LNCAP (cell line): ENCODE data around the gene MRPL24.

Experiments used
- TF ChIP-seq, protein P1 (sequence below): fragments of 450-650 bp; IDR thresholded peaks from 2 replicates; pipeline ENCODE4 v1.5.1; 2017; ENCODE audit warnings: mild to moderate bottlenecking

Gene MRPL24

DNA sequence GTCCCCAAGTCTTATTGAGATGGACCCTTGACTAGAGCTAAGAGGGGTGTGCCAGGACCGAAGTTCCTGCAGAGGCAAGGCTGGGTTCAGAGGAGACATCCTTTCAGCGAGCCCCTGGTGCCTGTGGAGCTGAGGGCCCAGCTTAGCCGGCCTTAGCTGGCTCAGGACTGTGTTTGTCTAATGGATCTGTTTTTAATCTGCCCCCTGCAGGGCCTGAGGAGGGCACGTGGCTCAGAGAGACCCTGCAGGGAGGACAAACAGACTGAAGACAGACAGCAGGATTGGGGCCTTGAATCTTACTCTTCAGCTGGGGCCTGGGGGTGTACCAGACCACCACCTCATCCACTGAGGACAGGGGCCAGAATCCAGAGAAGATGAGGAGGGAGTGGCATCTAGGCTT lies 37.1 kb downstream of the MRPL24 start:
- TF ChIP-seq, protein P1, sequence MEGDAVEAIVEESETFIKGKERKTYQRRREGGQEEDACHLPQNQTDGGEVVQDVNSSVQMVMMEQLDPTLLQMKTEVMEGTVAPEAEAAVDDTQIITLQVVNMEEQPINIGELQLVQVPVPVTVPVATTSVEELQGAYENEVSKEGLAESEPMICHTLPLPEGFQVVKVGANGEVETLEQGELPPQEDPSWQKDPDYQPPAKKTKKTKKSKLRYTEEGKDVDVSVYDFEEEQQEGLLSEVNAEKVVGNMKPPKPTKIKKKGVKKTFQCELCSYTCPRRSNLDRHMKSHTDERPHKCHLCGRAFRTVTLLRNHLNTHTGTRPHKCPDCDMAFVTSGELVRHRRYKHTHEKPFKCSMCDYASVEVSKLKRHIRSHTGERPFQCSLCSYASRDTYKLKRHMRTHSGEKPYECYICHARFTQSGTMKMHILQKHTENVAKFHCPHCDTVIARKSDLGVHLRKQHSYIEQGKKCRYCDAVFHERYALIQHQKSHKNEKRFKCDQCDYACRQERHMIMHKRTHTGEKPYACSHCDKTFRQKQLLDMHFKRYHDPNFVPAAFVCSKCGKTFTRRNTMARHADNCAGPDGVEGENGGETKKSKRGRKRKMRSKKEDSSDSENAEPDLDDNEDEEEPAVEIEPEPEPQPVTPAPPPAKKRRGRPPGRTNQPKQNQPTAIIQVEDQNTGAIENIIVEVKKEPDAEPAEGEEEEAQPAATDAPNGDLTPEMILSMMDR, result no peak

DNA sequence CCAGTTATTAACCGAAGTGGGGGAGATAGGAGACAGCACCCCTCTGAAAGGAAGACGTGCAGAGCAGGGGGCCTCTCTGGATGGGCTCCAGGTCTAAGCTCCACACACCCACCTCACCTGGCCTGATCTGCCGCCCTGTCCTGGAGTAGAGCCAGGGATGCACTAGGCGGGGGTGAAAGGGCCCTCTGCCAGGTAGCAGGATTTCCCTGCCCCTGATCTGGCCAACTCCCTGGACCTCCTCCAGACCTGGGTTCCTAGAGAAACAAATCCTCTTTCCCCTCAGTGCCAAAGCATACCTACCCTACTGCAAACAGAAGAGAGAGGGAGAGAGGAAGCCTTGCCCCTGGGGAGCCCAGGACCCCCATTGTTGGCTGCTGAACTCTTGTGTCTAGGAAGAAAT lies 37.6 kb downstream of the MRPL24 start:
- TF ChIP-seq, protein P1, result no peak

DNA sequence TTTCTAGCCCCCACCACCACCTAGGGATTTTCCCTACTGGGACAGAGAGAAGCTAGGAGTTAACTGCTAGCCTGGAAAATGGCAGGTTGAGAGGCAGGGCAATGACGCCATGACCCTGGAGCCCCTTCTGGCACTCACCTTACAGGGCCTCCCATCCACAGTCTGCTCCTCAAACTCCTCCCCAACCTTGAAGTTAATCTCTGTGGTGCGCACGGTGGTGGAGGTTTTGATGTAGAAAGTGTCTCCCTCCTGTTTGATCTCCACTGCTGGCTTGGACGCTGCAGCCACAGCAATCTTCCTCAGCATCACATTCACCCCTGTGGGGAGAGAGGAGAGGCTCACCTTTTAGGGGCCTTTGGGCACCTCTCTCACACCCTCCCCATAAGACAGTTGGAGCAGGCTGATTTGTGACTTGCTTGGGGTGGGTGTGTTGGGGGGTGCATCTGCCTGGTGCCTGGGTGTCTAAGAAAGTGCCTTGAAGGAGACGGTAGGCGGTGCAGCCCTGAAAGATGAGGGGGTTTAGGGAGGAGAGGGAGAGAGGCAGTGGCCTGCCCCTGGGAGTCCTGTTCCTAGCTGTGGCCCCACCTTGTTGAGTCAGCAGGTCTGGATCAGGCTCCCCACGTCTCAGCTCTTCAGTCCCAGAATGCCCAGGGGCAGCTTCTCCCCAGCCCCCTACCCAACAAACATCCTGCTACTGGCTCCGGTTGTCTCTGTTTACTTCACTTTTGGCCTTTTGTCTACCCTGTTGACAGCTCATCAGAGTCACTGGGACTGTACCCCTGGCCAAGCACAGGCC lies 40.0 kb downstream of the MRPL24 start:
- TF ChIP-seq, protein P1, result no peak

DNA sequence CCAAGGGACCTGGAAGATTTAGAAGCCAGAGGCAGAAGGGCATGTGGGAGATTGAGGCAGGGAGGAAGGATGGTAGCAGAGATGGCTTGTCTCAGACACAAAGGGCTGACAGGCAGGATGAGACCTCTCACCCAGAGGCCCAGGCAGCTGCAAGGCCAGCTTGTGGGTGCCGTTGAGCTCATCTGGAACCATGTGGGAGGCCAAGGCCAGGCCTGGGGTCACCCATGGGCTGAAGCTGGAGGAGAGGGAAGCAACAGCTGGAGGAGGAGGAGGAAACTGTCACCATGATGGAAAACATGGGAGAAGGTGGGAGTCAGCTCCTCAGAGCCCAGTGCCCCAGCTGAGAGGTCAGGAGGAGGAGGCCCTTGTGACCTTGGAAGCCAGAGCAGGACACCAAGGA lies 41.9 kb downstream of the MRPL24 start:
- TF ChIP-seq, protein P1, result no peak

DNA sequence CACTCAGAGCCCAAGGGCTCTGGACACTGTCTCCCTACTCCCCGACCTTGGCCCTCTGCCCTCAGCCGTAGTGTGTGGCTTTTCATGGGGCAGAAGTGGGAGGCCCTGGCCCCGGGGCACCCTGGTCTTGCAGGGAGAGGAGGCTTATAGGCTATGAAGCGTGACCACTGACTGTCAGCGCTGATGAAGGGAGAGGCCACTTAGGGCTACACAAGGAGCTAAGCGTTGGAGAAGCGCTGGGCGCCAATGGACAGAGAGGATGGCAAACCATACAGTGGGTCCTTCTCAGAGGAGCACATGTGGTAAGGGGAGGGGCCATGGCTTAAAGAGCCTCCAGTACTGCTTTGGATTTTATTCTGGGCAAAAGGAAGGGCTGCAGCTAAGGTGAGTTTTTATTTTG lies 43.4 kb downstream of the MRPL24 start:
- TF ChIP-seq, protein P1, result no peak

DNA sequence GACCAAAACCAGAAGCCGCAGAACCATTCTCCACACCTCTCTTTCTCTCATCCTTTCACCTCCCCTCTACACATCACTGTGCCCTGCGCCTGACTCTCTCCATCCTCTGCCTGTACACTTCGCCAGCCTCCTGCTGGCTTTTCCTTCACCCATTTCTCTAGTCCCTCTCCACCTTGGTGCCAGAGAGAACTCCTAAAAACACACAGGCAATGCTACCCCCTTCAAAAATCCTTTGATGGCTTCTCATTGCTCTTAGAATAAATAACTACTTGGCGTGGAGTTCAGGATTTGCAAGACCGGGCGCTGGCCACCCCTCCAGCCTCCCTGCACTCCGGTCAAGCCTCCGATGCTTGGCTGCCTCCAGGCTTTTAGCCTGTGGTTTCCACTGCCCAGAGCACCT lies 44.1 kb downstream of the MRPL24 start:
- TF ChIP-seq, protein P1, result no peak

DNA sequence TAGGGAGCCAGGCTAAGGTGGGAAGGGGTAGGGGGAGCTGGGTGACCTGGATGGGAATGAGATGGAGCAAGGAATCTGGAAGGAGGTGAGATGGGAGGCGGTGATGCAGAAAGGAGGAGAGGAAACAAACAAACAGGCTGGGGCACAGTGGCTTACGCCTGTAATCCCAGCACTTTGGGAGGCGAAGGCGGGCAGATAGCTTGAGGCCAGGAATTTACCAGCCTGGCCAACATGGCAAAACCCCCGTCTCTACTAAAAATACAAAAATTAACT lies 46.3 kb downstream of the MRPL24 start:
- TF ChIP-seq, protein P1, result no peak
